HCT116 (cell line): ENCODE measurements around the gene UTS2R. TPM values are rescaled to one million over a fixed set of nuclear protein-coding genes. Genes with fewer than 3 reads are reported as not detected.
A peak's percentile ranks its signal among the peaks of the same experiment; 100 is the strongest.

Experiments used
- ATAC-seq: fragments of 200-7000 bp; cut with Tn5 transposase; 2 replicates; pipeline ENCODE4 v1.9.1; 2020; ENCODE audit warnings: mild to moderate bottlenecking, moderate library complexity
- BruUV-seq: library from RNA; stranded (reverse); fragments of 400-500 nt; replicated peaks from 2 replicates; lab custom pipeline; 2021; lab: Mats Ljungman, UMichigan
- CTCF ChIA-PET: fragments of 300-600 bp; sonication (Branson Sonifier 250); formaldehyde crosslinking; loops from one replicate; lab custom pipeline; 2021; ENCODE audit warnings: antibody characterized with exemption; lab: Charles Lee
- POLR2A ChIA-PET: fragments of 300-600, 350-600 bp; sonication (Branson Sonifier 250); formaldehyde crosslinking; loops from one replicate; lab custom pipeline; 2021; ENCODE audit warnings: antibody characterized with exemption; lab: Charles Lee
- RAD21 ChIA-PET, 2 experiments: fragments of 300-600 bp; sonication (Branson Sonifier 250); formaldehyde crosslinking; loops; one replicate each; lab custom pipeline; 2023; ENCODE audit warnings: low total read pairs in 2 of 2; ENCODE audit not compliant: uncharacterized antibody in 2 of 2, unreplicated experiment in 2 of 2, low non-redundant PET in 1 of 2; lab: Charles Lee
- DNase-seq: peaks from one replicate; pipeline ENCODE4 v3.0.0-alpha.2; 2010; ENCODE audit warnings: low read depth, low spot score
- H2AFZ ChIP-seq: fragments of 200-600 bp; shearing (Covaris generic), sonication (generic); 2 replicates; pipeline ENCODE4 v1.6.1; 2017; ENCODE audit warnings: low read depth, mixed run types, mixed read lengths, antibody characterized with exemption, low read length; ENCODE audit not compliant: poor library complexity, severe bottlenecking
- H3K27ac ChIP-seq: 2 replicates; pipeline ENCODE4 v1.5.1; 2012; ENCODE audit warnings: low read depth, low read length
- H3K27me3 ChIP-seq: fragments of 200-600 bp; sonication (generic); 2 replicates; pipeline ENCODE4 v1.6.1; 2016; ENCODE audit warnings: mixed run types, low read length, mixed read lengths; ENCODE audit not compliant: insufficient read depth
- H3K36me3 ChIP-seq, 2 experiments: fragments of 200-500 bp in 1 of 2; fragments of 200-600 bp in 1 of 2; sonication (Bioruptor generic) in 1 of 2; sonication (generic) in 1 of 2; 2 replicates each; pipeline versions ENCODE4 v1.5.1 to v1.6.1; 2014 to 2016; ENCODE audit warnings: low read length in 2 of 2, inconsistent platforms in 1 of 2, mixed read lengths in 1 of 2, mixed run types in 1 of 2; ENCODE audit not compliant: insufficient read depth in 2 of 2, control insufficient read depth in 1 of 2
- H3K4me1 ChIP-seq, 2 experiments: fragments of 200-600 bp in 1 of 2; sonication (generic) in 1 of 2; 2 replicates each; pipeline versions ENCODE4 v1.5.1 to v1.6.1; 2012 to 2017; ENCODE audit warnings: low read length in 2 of 2, inconsistent platforms in 1 of 2, mild to moderate bottlenecking in 1 of 2, mixed read lengths in 1 of 2, mixed run types in 1 of 2, moderate library complexity in 1 of 2; ENCODE audit not compliant: insufficient read depth in 2 of 2, control insufficient read depth in 1 of 2
- H3K4me2 ChIP-seq: fragments of 200-600 bp; sonication (generic); 2 replicates; pipeline ENCODE4 v1.6.1; 2017; ENCODE audit warnings: mixed run types, low read length, mixed read lengths
- H3K4me3 ChIP-seq, 2 experiments: fragments of 200-600 bp in 1 of 2; sonication (generic) in 1 of 2; replicated peaks in 1 of 2; 2 replicates each; pipeline ENCODE4 v1.5.1; 2011 to 2016; ENCODE audit warnings: low read length in 2 of 2, control low read depth in 1 of 2, low read depth in 1 of 2, mild to moderate bottlenecking in 1 of 2, mixed read lengths in 1 of 2, mixed run types in 1 of 2
- H3K79me2 ChIP-seq: fragments of 200-600 bp; sonication (generic); 2 replicates; pipeline ENCODE4 v1.6.1; 2017; ENCODE audit warnings: mild to moderate bottlenecking, mixed run types, low read length, moderate library complexity, mixed read lengths; ENCODE audit not compliant: insufficient read depth
- H3K9ac ChIP-seq: fragments of 200-600 bp; sonication (generic); 2 replicates; pipeline ENCODE4 v1.6.1; 2016; ENCODE audit warnings: low read length, mixed read lengths
- H3K9me2 ChIP-seq: fragments of 200-600 bp; sonication (generic), shearing (Covaris generic); 2 replicates; pipeline ENCODE4 v1.6.1; 2017; ENCODE audit warnings: mixed run types, mild to moderate bottlenecking, moderate library complexity; ENCODE audit not compliant: insufficient read depth
- H3K9me3 ChIP-seq, 2 experiments: fragments of 200-500 bp in 1 of 2; fragments of 200-600 bp in 1 of 2; sonication (Bioruptor generic) in 1 of 2; sonication (generic) in 1 of 2; 2 replicates each; pipeline ENCODE4 v1.6.1; 2014 to 2017; ENCODE audit warnings: low read length in 2 of 2, mixed read lengths in 2 of 2, inconsistent platforms in 1 of 2, low read depth in 1 of 2, mild to moderate bottlenecking in 1 of 2, mixed run types in 1 of 2, moderate library complexity in 1 of 2; ENCODE audit not compliant: control insufficient read depth in 1 of 2, insufficient read depth in 1 of 2
- H4K20me1 ChIP-seq: fragments of 200-600 bp; sonication (generic), shearing (Covaris generic); 2 replicates; pipeline ENCODE4 v1.6.1; 2017; ENCODE audit warnings: mixed run types, mild to moderate bottlenecking, moderate library complexity; ENCODE audit not compliant: insufficient read depth
- CBX3 ChIP-seq: IDR thresholded peaks from 2 replicates; pipeline ENCODE4 v1.6.1; 2012; ENCODE audit warnings: low read depth
- EGR1 ChIP-seq: IDR thresholded peaks from 2 replicates; pipeline ENCODE4 v1.6.1; 2012; ENCODE audit warnings: low read depth
- ELF1 ChIP-seq: IDR thresholded peaks from 2 replicates; pipeline ENCODE4 v1.6.1; 2012; ENCODE audit warnings: low read depth, borderline replicate concordance
- EZH2 ChIP-seq: fragments of 200-600 bp; sonication (generic); IDR thresholded peaks from 2 replicates; pipeline ENCODE4 v1.6.1; 2017; ENCODE audit warnings: antibody characterized with exemption, mixed run types
- FOSL1 ChIP-seq: IDR thresholded peaks from 2 replicates; pipeline ENCODE4 v1.6.1; 2012; ENCODE audit warnings: low read depth
- JUND ChIP-seq: IDR thresholded peaks from 2 replicates; pipeline ENCODE4 v1.6.1; 2012
- RAD21 ChIP-seq: IDR thresholded peaks from 2 replicates; pipeline ENCODE4 v1.6.1; 2012; ENCODE audit warnings: low read depth, mild to moderate bottlenecking
- REST ChIP-seq: IDR thresholded peaks from 2 replicates; pipeline ENCODE4 v1.6.1; 2012; ENCODE audit warnings: low read depth
- SP1 ChIP-seq: IDR thresholded peaks from 2 replicates; pipeline ENCODE4 v1.6.1; 2012; ENCODE audit warnings: low read depth
- SRF ChIP-seq: IDR thresholded peaks from 2 replicates; pipeline ENCODE4 v1.6.1; 2012; ENCODE audit warnings: low read depth
- TCF7L2 ChIP-seq: IDR thresholded peaks from 2 replicates; pipeline ENCODE4 v1.7.0; 2011; ENCODE audit warnings: borderline replicate concordance, inconsistent platforms; ENCODE audit not compliant: insufficient read depth, insufficient read length; ENCODE audit errors: extremely low read depth
- YY1 ChIP-seq: IDR thresholded peaks from 2 replicates; pipeline ENCODE4 v1.6.1; 2011; ENCODE audit warnings: low read length, low read depth, moderate library complexity, mild to moderate bottlenecking; ENCODE audit not compliant: insufficient replicate concordance; ENCODE audit errors: extremely low read depth
- ZBTB33 ChIP-seq: IDR thresholded peaks from 2 replicates; pipeline ENCODE4 v1.6.1; 2011; ENCODE audit warnings: mild to moderate bottlenecking, low read length, moderate library complexity; ENCODE audit not compliant: insufficient replicate concordance; ENCODE audit errors: extremely low read depth
- ZFX ChIP-seq: fragments of 450-650 bp; IDR thresholded peaks from 2 replicates; pipeline ENCODE4 v1.6.1; 2017
- ZNF274 ChIP-seq: fragments of 200-500 bp; sonication (Bioruptor generic); IDR thresholded peaks from 2 replicates; pipeline ENCODE4 v1.6.1; 2014; ENCODE audit warnings: mild to moderate bottlenecking, low read depth, low read length, inconsistent platforms
- intact Hi-C: fragments of 100-400 bp; cut with micrococcal nuclease; formaldehyde crosslinking; loops from 2 replicates; pipeline ENCODE4 v1.10.0; 2022
- total RNA-seq: library from RNA; stranded (reverse); gene quantifications from one replicate; pipeline ENCODE4 v1.2.1, GENCODE V29; 2021; ENCODE audit not compliant: unreplicated experiment

UTS2R gene
- total RNA-seq, 1 experiment from 2014 or later, result not detected

GRCh38 chr17:82328141-82328993, 43.2 kb upstream of the UTS2R start:
- H3K9ac ChIP-seq, result no peak overlapping the region; the same call in 1 of the 2 replicates
- POLR2A ChIA-PET, result no interaction called here
- no peak for ATAC-seq

GRCh38 chr17:82328994-82329507, 42.5 kb upstream of the UTS2R start:
- Histone ChIP-seq H3K9me3 (no peaks in the 10 kb centered on the region), H3K79me2 (peaks cover 3% of the 10 kb centered on the region; the same call in 1 of the 2 replicates), H3K4me2 (peak overlapping the region; percentile 5; the same call in 1 of the 2 replicates), H2AFZ (no peak overlapping the region), H3K9ac (no peak overlapping the region), H3K4me1 (peaks cover 28 to 71% of the 10 kb centered on the region in 2 experiments), H3K27me3 (no peaks in the 10 kb centered on the region), H4K20me1 (no peaks in the 10 kb centered on the region), H3K9me2 (no peaks in the 10 kb centered on the region), H3K4me3 (no peak overlapping the region), H3K36me3 (no peaks in the 10 kb centered on the region), H3K27ac (no peak overlapping the region)
- BruUV-seq, result no TSS peak
- intact Hi-C loops, result no loop called here
- ChIA-PET RAD21 (no interaction called here), POLR2A (no interaction called here), CTCF (no interaction called here)
- DNase-seq, result no peak
- ATAC-seq, result no peak
- TF ChIP-seq REST, result no peak
- TF ChIP-seq ZNF274, result no peak
- no peak for TF ChIP-seq CBX3
- no peak for TF ChIP-seq SRF
- no peak for TF ChIP-seq EZH2
- no peak for TF ChIP-seq FOSL1
- TF ChIP-seq JUND, result no peak
- TF ChIP-seq EGR1, result no peak
- TF ChIP-seq RAD21, result no peak
- no peak for TF ChIP-seq SP1
- no peak for TF ChIP-seq ZFX
- no peak for TF ChIP-seq ZBTB33
- no peak for TF ChIP-seq ELF1
- no peak for TF ChIP-seq TCF7L2

More at GRCh38 chr17:82328141-82328993, 43.2 kb upstream of the UTS2R start:
- no peaks in the 10 kb centered on the region for H3K9me3 ChIP-seq
- intact Hi-C loops, result no loop called here
- H3K4me1 ChIP-seq, result peaks cover 27 to 64% of the 10 kb centered on the region in 2 experiments
- no peaks in the 10 kb centered on the region for H3K36me3 ChIP-seq
- no peaks in the 10 kb centered on the region for H3K27me3 ChIP-seq
- H2AFZ ChIP-seq, result no peak overlapping the region
- H3K9me2 ChIP-seq, result no peaks in the 10 kb centered on the region
- no peak overlapping the region for H3K27ac ChIP-seq
- DNase-seq, result no peak
- no peaks in the 10 kb centered on the region for H4K20me1 ChIP-seq
- no TSS peak for BruUV-seq
- peak overlapping the region; percentile 10; the same call in 1 of the 2 replicates for H3K4me2 ChIP-seq
- CTCF ChIA-PET, result no interaction called here
- RAD21 ChIA-PET, result no interaction called here
- H3K79me2 ChIP-seq, result peaks cover 3% of the 10 kb centered on the region; the same call in 1 of the 2 replicates
- TF ChIP-seq YY1 (no peak), RAD21 (no peak)
- no peak overlapping the region for H3K4me3 ChIP-seq
